ENCODE data around the gene ATG7.

DNA sequence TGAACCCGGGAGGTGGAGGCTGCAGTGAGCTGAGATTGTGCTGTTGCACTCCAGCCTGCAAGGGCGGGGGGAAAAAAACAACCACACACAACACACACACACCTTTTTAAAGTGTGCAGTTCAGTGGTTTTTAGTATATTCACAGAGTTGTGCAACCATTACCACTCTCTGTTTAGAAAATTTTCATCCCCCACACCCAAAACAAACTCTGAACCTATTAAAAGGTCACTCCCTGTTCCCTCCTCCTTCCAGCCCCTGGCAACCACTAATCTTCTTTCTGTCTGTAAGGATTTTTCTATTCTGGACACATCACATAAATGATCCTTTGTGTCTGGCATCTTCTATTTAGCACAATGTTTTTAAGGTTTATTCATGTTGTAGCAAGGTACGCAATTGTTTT, 159.1 kb downstream of the ATG7 start:
- TF ChIP-seq, protein P1, sequence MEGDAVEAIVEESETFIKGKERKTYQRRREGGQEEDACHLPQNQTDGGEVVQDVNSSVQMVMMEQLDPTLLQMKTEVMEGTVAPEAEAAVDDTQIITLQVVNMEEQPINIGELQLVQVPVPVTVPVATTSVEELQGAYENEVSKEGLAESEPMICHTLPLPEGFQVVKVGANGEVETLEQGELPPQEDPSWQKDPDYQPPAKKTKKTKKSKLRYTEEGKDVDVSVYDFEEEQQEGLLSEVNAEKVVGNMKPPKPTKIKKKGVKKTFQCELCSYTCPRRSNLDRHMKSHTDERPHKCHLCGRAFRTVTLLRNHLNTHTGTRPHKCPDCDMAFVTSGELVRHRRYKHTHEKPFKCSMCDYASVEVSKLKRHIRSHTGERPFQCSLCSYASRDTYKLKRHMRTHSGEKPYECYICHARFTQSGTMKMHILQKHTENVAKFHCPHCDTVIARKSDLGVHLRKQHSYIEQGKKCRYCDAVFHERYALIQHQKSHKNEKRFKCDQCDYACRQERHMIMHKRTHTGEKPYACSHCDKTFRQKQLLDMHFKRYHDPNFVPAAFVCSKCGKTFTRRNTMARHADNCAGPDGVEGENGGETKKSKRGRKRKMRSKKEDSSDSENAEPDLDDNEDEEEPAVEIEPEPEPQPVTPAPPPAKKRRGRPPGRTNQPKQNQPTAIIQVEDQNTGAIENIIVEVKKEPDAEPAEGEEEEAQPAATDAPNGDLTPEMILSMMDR (IDR thresholded peaks at IDR 0.05; ENCODE audit: poor library complexity): no peak
- no peak for TF ChIP-seq EZH2 (IDR thresholded peaks at IDR 0.05; ENCODE audit: borderline replicate concordance)
- no peak for TF ChIP-seq EZH2phosphoT487 (IDR thresholded peaks at IDR 0.05; ENCODE audit: low read depth, severe bottlenecking, unreplicated experiment)

Measured in hepatocyte (in vitro differentiated cells).